Keratinocyte (primary cell): ENCODE results near the gene LSG1.

Experiments used
- EZH2 ChIP-seq: IDR thresholded peaks from one replicate; pipeline ENCODE4 v1.6.1; 2012; ENCODE audit warnings: inconsistent platforms, mild to moderate bottlenecking, low read length, moderate library complexity
- TF ChIP-seq, protein P1 (sequence below), 3 experiments: IDR thresholded peaks in 1 of 3; conservative IDR thresholded peaks in 1 of 3; optimal IDR thresholded peaks in 1 of 3; 2 replicates in 2 of 3; 3 replicates in 1 of 3; pipeline versions ENCODE3 to v1.5.1; 2011; ENCODE audit warnings: low read length in 3 of 3, mild to moderate bottlenecking in 3 of 3, moderate library complexity in 2 of 3, control low read depth in 1 of 3, inconsistent platforms in 1 of 3; ENCODE audit not compliant: insufficient read depth in 2 of 3; ENCODE audit errors: extremely low read depth in 1 of 3

DNA sequence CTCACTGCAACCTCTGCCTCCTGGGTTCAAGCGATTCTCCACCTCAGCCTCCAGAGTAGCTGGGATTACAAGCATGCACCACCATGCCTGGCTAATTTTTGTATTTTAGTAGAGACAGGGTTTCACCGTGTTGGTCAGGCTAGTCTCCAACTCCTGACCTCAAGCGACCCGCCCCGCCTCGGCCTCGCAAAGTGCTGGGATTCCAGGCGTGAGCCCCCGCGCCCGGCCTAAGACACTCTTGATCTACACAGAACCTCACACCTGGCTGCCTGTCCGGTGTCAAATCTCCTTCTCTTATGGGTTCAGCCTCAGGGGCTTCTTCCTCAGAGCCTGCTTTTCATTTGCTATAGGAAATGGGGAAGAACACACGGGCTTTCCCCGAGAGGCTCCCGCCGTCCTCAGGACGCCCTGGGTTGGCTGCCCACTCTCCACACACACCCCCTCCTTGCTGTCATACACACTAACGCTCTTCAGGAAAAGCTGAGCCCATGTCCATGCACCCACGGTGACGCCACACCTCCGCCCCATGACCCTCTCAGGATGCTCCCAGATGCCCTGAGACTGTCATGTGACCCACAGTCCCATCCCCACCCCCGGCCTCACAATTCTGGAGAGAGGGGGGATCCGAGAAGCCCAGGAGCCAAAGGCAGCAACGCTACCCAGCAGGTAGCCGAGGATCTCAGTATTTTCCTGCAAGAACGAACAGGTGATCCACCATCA lies 49.2 kb downstream of the LSG1 start:
- TF ChIP-seq, protein P1, sequence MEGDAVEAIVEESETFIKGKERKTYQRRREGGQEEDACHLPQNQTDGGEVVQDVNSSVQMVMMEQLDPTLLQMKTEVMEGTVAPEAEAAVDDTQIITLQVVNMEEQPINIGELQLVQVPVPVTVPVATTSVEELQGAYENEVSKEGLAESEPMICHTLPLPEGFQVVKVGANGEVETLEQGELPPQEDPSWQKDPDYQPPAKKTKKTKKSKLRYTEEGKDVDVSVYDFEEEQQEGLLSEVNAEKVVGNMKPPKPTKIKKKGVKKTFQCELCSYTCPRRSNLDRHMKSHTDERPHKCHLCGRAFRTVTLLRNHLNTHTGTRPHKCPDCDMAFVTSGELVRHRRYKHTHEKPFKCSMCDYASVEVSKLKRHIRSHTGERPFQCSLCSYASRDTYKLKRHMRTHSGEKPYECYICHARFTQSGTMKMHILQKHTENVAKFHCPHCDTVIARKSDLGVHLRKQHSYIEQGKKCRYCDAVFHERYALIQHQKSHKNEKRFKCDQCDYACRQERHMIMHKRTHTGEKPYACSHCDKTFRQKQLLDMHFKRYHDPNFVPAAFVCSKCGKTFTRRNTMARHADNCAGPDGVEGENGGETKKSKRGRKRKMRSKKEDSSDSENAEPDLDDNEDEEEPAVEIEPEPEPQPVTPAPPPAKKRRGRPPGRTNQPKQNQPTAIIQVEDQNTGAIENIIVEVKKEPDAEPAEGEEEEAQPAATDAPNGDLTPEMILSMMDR (optimal IDR thresholded peaks at IDR 0.05 in 1 of 3, IDR thresholded peaks at IDR 0.05 in 1 of 3, conservative IDR thresholded peaks at IDR 0.05 in 1 of 3; ENCODE audit: extremely low read depth in 1 of 3, insufficient read depth in 2 of 3, low read length in 3 of 3) = no peak
- no peak for TF ChIP-seq EZH2
